Keratinocyte (primary cell): Measurements from ENCODE around the gene HIVEP2.

Experiments used
- CTCF ChIP-seq, 3 experiments: IDR thresholded peaks in 1 of 3; conservative IDR thresholded peaks in 1 of 3; optimal IDR thresholded peaks in 1 of 3; 2 replicates in 2 of 3; 3 replicates in 1 of 3; pipeline versions ENCODE3 to v1.5.1; 2011; ENCODE audit warnings: low read length in 3 of 3, mild to moderate bottlenecking in 3 of 3, moderate library complexity in 2 of 3, control low read depth in 1 of 3, inconsistent platforms in 1 of 3; ENCODE audit not compliant: insufficient read depth in 2 of 3; ENCODE audit errors: extremely low read depth in 1 of 3
- EZH2 ChIP-seq: IDR thresholded peaks from one replicate; pipeline ENCODE4 v1.6.1; 2012; ENCODE audit warnings: inconsistent platforms, mild to moderate bottlenecking, low read length, moderate library complexity

GRCh38 chr6:142896732-142897131, 48.2 kb downstream of the HIVEP2 start:
- no peak for TF ChIP-seq CTCF (optimal IDR thresholded peaks at IDR 0.05 in 1 of 3, IDR thresholded peaks at IDR 0.05 in 1 of 3, conservative IDR thresholded peaks at IDR 0.05 in 1 of 3; ENCODE audit: extremely low read depth in 1 of 3, insufficient read depth in 2 of 3, low read length in 3 of 3)
- TF ChIP-seq EZH2: no peak
